GM18498 (cell line): ENCODE measurements around the gene CDH13.

Experiments used
- ATAC-seq: cut with Tn5 transposase; IDR thresholded peaks from one replicate; pipeline ENCODE4 v1.9.1; 2021; ENCODE audit warnings: mild to moderate bottlenecking, moderate library complexity; ENCODE audit not compliant: unreplicated experiment

CDH13 gene

GRCh38 chr16:83837566-83837965 is 1210.8 kb downstream of the CDH13 start:
- no peak for ATAC-seq

- ATAC-seq = no peak
Observed at GRCh38 chr16:83838151-83838550, 1211.4 kb downstream of the CDH13 start.

GRCh38 chr16:83839561-83839960 is 1212.8 kb downstream of the CDH13 start:
- ATAC-seq = no peak

- ATAC-seq = no peak
Observed at GRCh38 chr16:83840060-83840617, 1213.4 kb downstream of the CDH13 start.

GRCh38 chr16:83842291-83842690 is 1215.5 kb downstream of the CDH13 start:
- ATAC-seq = no peak

GRCh38 chr16:83842756-83843507 is 1216.2 kb downstream of the CDH13 start:
- ATAC-seq = no peak

GRCh38 chr16:83843657-83844056 is 1216.9 kb downstream of the CDH13 start:
- no peak for ATAC-seq

GRCh38 chr16:83845263-83845662 is 1218.5 kb downstream of the CDH13 start:
- no peak for ATAC-seq

- no peak for ATAC-seq
Observed at GRCh38 chr16:83847371-83848225, 1220.8 kb downstream of the CDH13 start.

GRCh38 chr16:83849421-83849820 is 1222.7 kb downstream of the CDH13 start:
- ATAC-seq = no peak
